Pancreas (tissue), 10 donors: Measurements from ENCODE around the gene KRT2. TPM values are rescaled to one million over a fixed set of nuclear protein-coding genes. Genes with fewer than 3 reads are reported as not detected.

ENCODE experiments used
- ATAC-seq, 4 donors: fragments of 200-7000 bp; cut with Tn5 transposase; one replicate each; pipeline versions ENCODE4 v1.8.0 to v1.9.1; 2020; ENCODE audit warnings: mild to moderate bottlenecking in 4 of 4, moderate library complexity in 4 of 4
- DNase-seq, 6 donors: peaks; one replicate each; pipeline ENCODE4 v3.0.0-alpha.2; 2020
- FAIRE-seq: peaks from 2 replicates; lab custom pipeline; 2012; peaks lifted over from hg19 to GRCh38; lab: Jason Lieb, UNC
- H3K27ac ChIP-seq, 4 donors: fragments of 200-600 bp; sonication (generic); 1 replicate in 3 of 4; 2 replicates in 1 of 4; pipeline versions ENCODE4 v1.5.0 to v1.8.0; 2020
- H3K27me3 ChIP-seq, 4 donors: fragments of 200-600 bp; one replicate each; pipeline ENCODE4 v1.8.0; 2021
- H3K36me3 ChIP-seq, 3 donors: fragments of 200-600 bp; sonication (generic) in 1 of 3; one replicate each; pipeline versions ENCODE4 v1.5.0 to v1.8.0; 2020 to 2021
- H3K4me1 ChIP-seq, 3 donors: fragments of 200-600 bp; one replicate each; pipeline ENCODE4 v1.8.0; 2021
- H3K4me3 ChIP-seq, 4 donors: fragments of 200-600 bp; sonication (generic) in 2 of 4; one replicate each; pipeline versions ENCODE4 v1.5.0 to v1.8.0; 2020 to 2021
- H3K9me3 ChIP-seq, 4 donors: fragments of 200-600 bp; one replicate each; pipeline ENCODE4 v1.8.0; 2021
- CTCF ChIP-seq, 4 donors: fragments of 200-600 bp; sonication (generic) in 3 of 4; IDR thresholded peaks; one replicate each; pipeline versions ENCODE4 v1.5.0 to v1.8.0; 2021; ENCODE audit warnings: antibody characterized with exemption in 4 of 4
- WGBS, 2 donors: extraction: QIAGEN DNeasy Blood & Tissue Kit; methylation state at CpG; one replicate each; pipeline ENCODE4 v1.1.7; 2013; 5-methylcytosine and 5-hydroxymethylcytosine counted together
- intact Hi-C, 3 donors: fragments of 100-400 bp; cut with DNase I; formaldehyde crosslinking; loops; one replicate each; pipeline versions ENCODE4 v1.11.1 to v1.14.2; 2022
- polyA plus RNA-seq, 2 donors: library from polyadenylated mRNA; stranded (reverse); fragments of 200-250 nt; gene quantifications; one replicate each; pipeline ENCODE4 v1.2.3, GENCODE V29; 2013
- total RNA-seq, 6 donors: library from RNA; stranded (reverse); fragmentation: NEBNext Ultra II Directional in 4 of 6; extraction: Animal tissue kit (Norgen Biotek cat#: 25700) in 4 of 6; gene quantifications; one replicate each; pipeline versions ENCODE4 v1.2.1 to v1.2.4, GENCODE V29; 2021 to 2023
- donor health status: healthy with polysubstance abuse.
- donor health status: DM: no; HTN: no; CAD: no; lungs with moderate emphysema.
- donor health status: DM: no; HTN: no; CAD: no.
- donor health status: control.
- donor health status: control.
- donor health status: Bipolar disorder and iron deficiency.
- donor health status: DM: yes; HTN: yes; CAD: no.
- donor health status: DM: no; HTN: no; CAD: no.
- donor health status: DM: no; HTN: no; CAD: no.
- donor health status: DM: yes; HTN: yes; CAD: no.

The KRT2 gene
- total and polyA plus RNA-seq, 8 donors: 0.02 TPM; not detected in 7

DNA sequence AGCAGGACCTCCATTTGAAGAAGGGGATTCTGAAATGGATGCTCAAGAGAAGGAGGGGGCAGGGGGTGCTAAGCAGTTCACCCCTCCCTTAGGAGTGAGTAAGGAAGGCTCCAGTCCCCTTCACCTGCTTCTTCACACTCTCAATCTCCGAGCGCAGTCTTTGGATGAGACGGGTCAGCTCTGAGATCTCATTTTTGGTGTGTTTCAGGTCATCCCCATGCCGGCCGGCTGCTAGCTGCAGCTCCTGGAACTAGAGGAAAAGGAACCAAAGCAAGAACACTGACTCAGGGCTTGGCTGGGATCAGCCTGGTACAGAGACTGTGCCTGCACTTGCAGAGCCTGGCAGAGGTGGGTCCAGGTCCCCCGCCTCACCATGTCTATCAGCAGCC, 40.9 kb downstream of the KRT2 start:
- no peak for FAIRE-seq
- no peaks in the 10 kb centered on the region for H3K36me3 ChIP-seq
- no peaks in the 10 kb centered on the region for H3K4me1 ChIP-seq
- WGBS, 2 donors: 80 to 81% methylated on average over 6 of the region's 6 CpGs
- H3K27ac ChIP-seq: no peak overlapping the region
- DNase-seq: no peak
- intact Hi-C loops: no loop called here
- H3K9me3 ChIP-seq: no peaks in the 10 kb centered on the region
- no peaks in the 10 kb centered on the region for H3K27me3 ChIP-seq
- no peak for ATAC-seq
- no peak for TF ChIP-seq CTCF (IDR thresholded peaks at IDR 0.05)
- H3K4me3 ChIP-seq: no peak overlapping the region

DNA sequence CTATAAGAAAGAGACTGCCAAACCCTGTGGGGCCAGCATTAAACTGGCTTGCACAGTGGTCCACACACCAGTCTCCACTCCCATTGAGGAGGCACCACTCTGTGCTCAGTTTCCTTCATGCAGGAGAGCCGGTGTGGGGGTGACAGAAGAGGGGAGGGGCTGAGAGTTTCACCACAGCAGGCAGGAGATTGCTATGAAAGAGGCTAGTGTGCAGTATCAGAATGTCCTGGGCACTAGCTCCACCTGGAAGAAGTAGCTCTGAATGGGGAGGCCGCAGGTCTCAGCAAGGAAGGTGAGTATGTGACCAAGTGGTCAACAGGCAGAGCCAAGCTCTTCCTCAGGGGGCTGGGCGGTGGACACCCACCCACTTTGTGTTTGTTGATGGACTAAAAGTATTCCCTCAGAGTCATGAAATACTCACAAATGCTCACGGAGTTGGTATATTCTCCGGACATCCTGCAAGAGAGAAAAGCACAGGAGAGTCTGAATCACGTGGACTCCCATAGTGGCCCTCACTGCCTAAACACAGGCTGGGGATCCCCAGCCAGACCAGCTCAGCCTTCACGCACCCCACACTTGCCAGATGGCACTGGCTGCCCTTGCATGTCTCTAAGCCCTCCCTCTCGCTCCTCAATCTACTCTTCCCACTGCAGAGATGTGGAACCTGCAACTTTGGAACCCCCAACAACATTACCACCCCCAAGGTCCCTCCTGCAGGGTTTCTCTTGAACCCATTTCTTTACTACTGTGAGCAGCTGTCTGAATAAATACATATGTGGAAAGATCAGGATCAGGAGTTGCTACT, 43.0 kb downstream of the KRT2 start:
- DNase-seq (no peak), FAIRE-seq (no peak), ATAC-seq (no peak)
- Histone ChIP-seq H3K27me3 (no peaks in the 10 kb centered on the region), H3K36me3 (no peaks in the 10 kb centered on the region), H3K27ac (no peak overlapping the region), H3K9me3 (no peaks in the 10 kb centered on the region), H3K4me1 (no peaks in the 10 kb centered on the region), H3K4me3 (no peak overlapping the region)
- intact Hi-C loops: no loop called here
- TF ChIP-seq CTCF (IDR thresholded peaks at IDR 0.05): no peak
- WGBS, 2 donors: 62 to 73% methylated on average over 8 of the region's 8 CpGs

DNA sequence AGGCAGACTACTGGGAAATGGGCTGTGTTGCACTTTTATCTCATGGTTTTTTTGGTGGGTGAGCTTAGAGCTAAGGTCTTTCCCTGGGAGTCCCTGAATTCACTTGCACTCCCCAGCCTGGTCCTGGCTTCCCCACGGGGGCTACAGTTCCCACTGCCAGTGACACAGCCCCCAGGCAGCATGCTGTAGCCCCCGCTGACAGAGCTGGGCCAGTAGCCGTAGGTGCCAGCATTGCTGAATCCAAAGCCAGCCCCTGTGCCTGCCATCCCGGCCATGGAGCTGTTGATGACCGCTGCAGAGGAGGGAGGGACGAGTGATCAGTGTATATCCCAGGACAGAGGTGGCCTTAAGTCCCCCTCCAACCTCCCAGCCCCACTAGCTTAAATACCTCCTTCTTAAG, 43.9 kb downstream of the KRT2 start:
- DNase-seq: no peak
- intact Hi-C loops: no loop called here
- Histone ChIP-seq H3K4me1 (no peaks in the 10 kb centered on the region), H3K27me3 (no peaks in the 10 kb centered on the region), H3K27ac (no peak overlapping the region), H3K9me3 (no peaks in the 10 kb centered on the region), H3K4me3 (no peak overlapping the region), H3K36me3 (no peaks in the 10 kb centered on the region)
- 74 to 75% methylated on average over 6 of the region's 6 CpGs for WGBS, 2 donors
- no peak for ATAC-seq
- no peak for FAIRE-seq
- no peak for TF ChIP-seq CTCF (IDR thresholded peaks at IDR 0.05)

- no peak for ATAC-seq
- TF ChIP-seq CTCF (IDR thresholded peaks at IDR 0.05): no peak
- DNase-seq: no peak
- no peaks in the 10 kb centered on the region for H3K4me1 ChIP-seq
- no peak for FAIRE-seq
- no peak overlapping the region for H3K27ac ChIP-seq
- intact Hi-C loops: no loop called here
- H3K36me3 ChIP-seq: no peaks in the 10 kb centered on the region
- no peak overlapping the region for H3K4me3 ChIP-seq
- H3K9me3 ChIP-seq: no peaks in the 10 kb centered on the region
- WGBS, 2 donors: 37 to 57% methylated on average over 1 of the region's 1 CpG
- no peaks in the 10 kb centered on the region for H3K27me3 ChIP-seq
These were observed 44.7 kb downstream of the KRT2 start for GRCh38 chr12:52607314-52607713.

- peaks cover 0 to 3% (median 0%) of the 10 kb centered on the region in 4 donors for H3K27me3 ChIP-seq
- no peak for DNase-seq
These were observed 45.3 kb downstream of the KRT2 start for GRCh38 chr12:52606581-52607218.

More at GRCh38 chr12:52606581-52607218, 45.3 kb downstream of the KRT2 start:
- intact Hi-C loops: no loop called here
- ATAC-seq: no peak
- no peaks in the 10 kb centered on the region for H3K36me3 ChIP-seq
- H3K9me3 ChIP-seq: no peaks in the 10 kb centered on the region
- no peak overlapping the region for H3K27ac ChIP-seq
- H3K4me3 ChIP-seq: no peak overlapping the region
- WGBS, 2 donors: 80 to 82% methylated on average over 7 of the region's 7 CpGs
- TF ChIP-seq CTCF (IDR thresholded peaks at IDR 0.05): no peak
- H3K4me1 ChIP-seq: no peaks in the 10 kb centered on the region
- FAIRE-seq: no peak
